Pancreas (tissue), 10 donors: ENCODE results near the gene FOXO6. TPM values are rescaled to one million over a fixed set of nuclear protein-coding genes. Genes with fewer than 3 reads are reported as not detected.

Experiments
- ATAC-seq, 4 donors: fragments of 200-7000 bp; cut with Tn5 transposase; one replicate each; pipeline versions ENCODE4 v1.8.0 to v1.9.1; 2020; ENCODE audit warnings: mild to moderate bottlenecking in 4 of 4, moderate library complexity in 4 of 4
- DNase-seq, 6 donors: peaks; one replicate each; pipeline ENCODE4 v3.0.0-alpha.2; 2020
- FAIRE-seq: peaks from 2 replicates; lab custom pipeline; 2012; peaks lifted over from hg19 to GRCh38; lab: Jason Lieb, UNC
- H3K27ac ChIP-seq, 4 donors: fragments of 200-600 bp; sonication (generic); 1 replicate in 3 of 4; 2 replicates in 1 of 4; pipeline versions ENCODE4 v1.5.0 to v1.8.0; 2020
- H3K27me3 ChIP-seq, 4 donors: fragments of 200-600 bp; one replicate each; pipeline ENCODE4 v1.8.0; 2021
- H3K36me3 ChIP-seq, 3 donors: fragments of 200-600 bp; sonication (generic) in 1 of 3; one replicate each; pipeline versions ENCODE4 v1.5.0 to v1.8.0; 2020 to 2021
- H3K4me1 ChIP-seq, 3 donors: fragments of 200-600 bp; one replicate each; pipeline ENCODE4 v1.8.0; 2021
- H3K4me3 ChIP-seq, 4 donors: fragments of 200-600 bp; sonication (generic) in 2 of 4; one replicate each; pipeline versions ENCODE4 v1.5.0 to v1.8.0; 2020 to 2021
- H3K9me3 ChIP-seq, 4 donors: fragments of 200-600 bp; one replicate each; pipeline ENCODE4 v1.8.0; 2021
- CTCF ChIP-seq, 4 donors: fragments of 200-600 bp; sonication (generic) in 3 of 4; IDR thresholded peaks; one replicate each; pipeline versions ENCODE4 v1.5.0 to v1.8.0; 2021; ENCODE audit warnings: antibody characterized with exemption in 4 of 4
- WGBS, 2 donors: extraction: QIAGEN DNeasy Blood & Tissue Kit; methylation state at CpG; one replicate each; pipeline ENCODE4 v1.1.7; 2013; 5-methylcytosine and 5-hydroxymethylcytosine counted together
- intact Hi-C, 3 donors: fragments of 100-400 bp; cut with DNase I; formaldehyde crosslinking; loops; one replicate each; pipeline versions ENCODE4 v1.11.1 to v1.14.2; 2022
- polyA plus RNA-seq, 2 donors: library from polyadenylated mRNA; stranded (reverse); fragments of 200-250 nt; gene quantifications; one replicate each; pipeline ENCODE4 v1.2.3, GENCODE V29; 2013
- total RNA-seq, 6 donors: library from RNA; stranded (reverse); fragmentation: NEBNext Ultra II Directional in 4 of 6; extraction: Animal tissue kit (Norgen Biotek cat#: 25700) in 4 of 6; gene quantifications; one replicate each; pipeline versions ENCODE4 v1.2.1 to v1.2.4, GENCODE V29; 2021 to 2023
- donor health status: healthy with polysubstance abuse.
- donor health status: DM: no; HTN: no; CAD: no; lungs with moderate emphysema.
- donor health status: DM: no; HTN: no; CAD: no.
- donor health status: control.
- donor health status: control.
- donor health status: Bipolar disorder and iron deficiency.
- donor health status: DM: yes; HTN: yes; CAD: no.
- donor health status: DM: no; HTN: no; CAD: no.
- donor health status: DM: no; HTN: no; CAD: no.
- donor health status: DM: yes; HTN: yes; CAD: no.

The FOXO6 gene
- total and polyA plus RNA-seq, 8 donors, result 0.79 to 2.0 (median 1.2) TPM

- H3K9me3 ChIP-seq, result no peaks in the 10 kb centered on the region
- no peak for FAIRE-seq
- no peak for ATAC-seq
- no peak for TF ChIP-seq CTCF (IDR thresholded peaks at IDR 0.05)
- no peak overlapping the region for H3K4me3 ChIP-seq
- H3K36me3 ChIP-seq, result no peaks in the 10 kb centered on the region
- H3K27me3 ChIP-seq, result no peaks in the 10 kb centered on the region
- H3K4me1 ChIP-seq, result no peaks in the 10 kb centered on the region
- DNase-seq, result peak in 2 of 6 donors; percentile 1 to 2
- WGBS, 2 donors, result 78 to 79% methylated on average over 6 of the region's 6 CpGs
- intact Hi-C loops, result no loop called here
- H3K27ac ChIP-seq, result no peak overlapping the region
Observed at GRCh38 chr1:41351262-41352151, 9.7 kb upstream of the FOXO6 start.

- FAIRE-seq (no peak), DNase-seq (peak in 2 of 6 donors; percentile 15 to 24)
- WGBS, 2 donors, result 86 to 92% methylated on average over 9 of the region's 9 CpGs
Observed at GRCh38 chr1:41353744-41354143, 7.5 kb upstream of the FOXO6 start.

GRCh38 chr1:41354956-41355355 lies 6.3 kb upstream of the FOXO6 start:
- no peaks in the 10 kb centered on the region for H3K4me1 ChIP-seq
- peak in 3 of 6 donors; percentile 6 to 8 (median 7) for DNase-seq
- no peak overlapping the region for H3K27ac ChIP-seq
- no peaks in the 10 kb centered on the region for H3K9me3 ChIP-seq
- no peak for TF ChIP-seq CTCF (IDR thresholded peaks at IDR 0.05)
- H3K36me3 ChIP-seq, result no peaks in the 10 kb centered on the region
- no peak for ATAC-seq
- no peak overlapping the region for H3K4me3 ChIP-seq
- 93 to 95% methylated on average over 3 of the region's 3 CpGs for WGBS, 2 donors
- H3K27me3 ChIP-seq, result no peaks in the 10 kb centered on the region
- intact Hi-C loops, result no loop called here
- FAIRE-seq, result no peak

More at GRCh38 chr1:41353744-41354143, 7.5 kb upstream of the FOXO6 start:
- no peaks in the 10 kb centered on the region for H3K27me3 ChIP-seq
- TF ChIP-seq CTCF (IDR thresholded peaks at IDR 0.05), result no peak
- H3K9me3 ChIP-seq, result no peaks in the 10 kb centered on the region
- ATAC-seq, result no peak
- H3K27ac ChIP-seq, result no peak overlapping the region
- intact Hi-C loops, result no loop called here
- H3K4me3 ChIP-seq, result no peak overlapping the region
- H3K36me3 ChIP-seq, result no peaks in the 10 kb centered on the region
- no peaks in the 10 kb centered on the region for H3K4me1 ChIP-seq

- Histone ChIP-seq H3K36me3 (no peaks in the 10 kb centered on the region), H3K9me3 (no peaks in the 10 kb centered on the region), H3K4me1 (no peaks in the 10 kb centered on the region), H3K27me3 (no peaks in the 10 kb centered on the region), H3K4me3 (no peak overlapping the region), H3K27ac (no peak overlapping the region)
- intact Hi-C loops, result no loop called here
- 91 to 100% methylated on average over 1 of the region's 1 CpG for WGBS, 2 donors
- no peak for TF ChIP-seq CTCF (IDR thresholded peaks at IDR 0.05)
- peak in 2 of 6 donors; percentile 3 to 24 for DNase-seq
- FAIRE-seq, result no peak
- no peak for ATAC-seq
Observed at GRCh38 chr1:41355356-41355755, 5.9 kb upstream of the FOXO6 start.

GRCh38 chr1:41355761-41356160 lies 5.5 kb upstream of the FOXO6 start:
- Histone ChIP-seq H3K27ac (no peak overlapping the region), H3K4me1 (no peaks in the 10 kb centered on the region), H3K27me3 (no peaks in the 10 kb centered on the region), H3K36me3 (no peaks in the 10 kb centered on the region), H3K9me3 (no peaks in the 10 kb centered on the region), H3K4me3 (no peak overlapping the region)
- intact Hi-C loops, result no loop called here
- peak in 3 of 6 donors; percentile 4 to 13 (median 6) for DNase-seq
- no peak for TF ChIP-seq CTCF (IDR thresholded peaks at IDR 0.05)
- WGBS, 2 donors, result 75 to 76% methylated on average over 6 of the region's 6 CpGs
- no peak for ATAC-seq
- no peak for FAIRE-seq
